ENCODE results near the gene RPTOR.
A peak's percentile ranks its signal among the peaks of the same experiment; 100 is the strongest.

Gene RPTOR

GRCh38 chr17:80848449-80849102 is 303.9 kb downstream of the RPTOR start:
- DNase-seq (ENCODE audit: low spot score), result no peak

GRCh38 chr17:80849119-80849518 is 304.5 kb downstream of the RPTOR start:
- DNase-seq (ENCODE audit: low spot score), result no peak

- no peak for DNase-seq (ENCODE audit: low spot score)
Observed at GRCh38 chr17:80850109-80850508, 305.5 kb downstream of the RPTOR start.

DNA sequence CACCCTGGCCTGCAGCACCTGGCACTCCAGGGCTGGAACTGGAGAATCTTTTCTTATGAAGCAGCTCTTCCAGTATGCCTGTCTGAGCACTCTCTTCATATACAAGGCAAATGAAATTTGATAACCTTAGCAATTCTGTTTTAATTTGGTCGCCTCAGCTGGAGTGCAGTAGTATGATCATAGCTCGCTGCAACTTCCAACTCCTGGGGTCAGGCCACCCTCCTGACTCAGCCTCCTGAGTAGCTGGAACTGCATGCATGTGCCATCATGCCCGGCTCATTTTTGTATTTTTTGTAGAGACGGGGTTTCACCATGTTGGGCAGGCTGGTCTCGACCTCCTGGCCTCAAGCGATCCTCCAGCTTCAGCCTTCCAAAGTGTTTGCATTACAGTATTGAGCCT is 306.2 kb downstream of the RPTOR start:
- no peak for DNase-seq (ENCODE audit: low spot score)

DNA sequence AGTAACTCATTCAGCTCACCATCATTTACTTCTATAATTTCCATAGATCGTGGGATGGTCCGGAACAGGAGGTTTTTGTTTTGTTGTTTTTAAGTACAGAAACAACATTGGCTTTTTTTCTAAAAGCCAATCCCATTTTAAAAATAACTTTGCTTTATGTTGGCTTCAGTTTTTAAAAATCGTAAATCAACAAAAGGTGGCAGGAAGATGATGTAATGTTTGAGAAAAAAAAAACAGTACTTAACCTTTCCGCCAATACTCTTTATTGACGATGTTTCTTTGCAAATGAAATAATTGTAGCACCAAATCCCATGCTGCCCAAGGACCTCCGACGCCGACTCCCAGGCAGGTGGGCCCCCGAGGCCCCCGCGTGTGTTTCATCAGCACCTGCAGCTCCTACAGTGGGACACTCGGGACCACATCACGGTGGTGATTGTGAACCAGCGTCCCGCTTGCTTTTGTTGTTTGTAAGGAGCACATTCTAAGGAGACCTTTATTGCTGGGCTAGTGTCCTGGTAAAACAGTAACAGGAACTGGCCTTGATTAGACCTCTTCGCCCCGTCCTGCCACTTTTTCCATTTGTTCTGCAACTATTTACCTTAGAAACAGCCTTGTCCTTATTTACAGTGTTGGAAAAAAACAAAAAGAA is 306.8 kb downstream of the RPTOR start:
- DNase-seq (ENCODE audit: low spot score), result no peak

DNA sequence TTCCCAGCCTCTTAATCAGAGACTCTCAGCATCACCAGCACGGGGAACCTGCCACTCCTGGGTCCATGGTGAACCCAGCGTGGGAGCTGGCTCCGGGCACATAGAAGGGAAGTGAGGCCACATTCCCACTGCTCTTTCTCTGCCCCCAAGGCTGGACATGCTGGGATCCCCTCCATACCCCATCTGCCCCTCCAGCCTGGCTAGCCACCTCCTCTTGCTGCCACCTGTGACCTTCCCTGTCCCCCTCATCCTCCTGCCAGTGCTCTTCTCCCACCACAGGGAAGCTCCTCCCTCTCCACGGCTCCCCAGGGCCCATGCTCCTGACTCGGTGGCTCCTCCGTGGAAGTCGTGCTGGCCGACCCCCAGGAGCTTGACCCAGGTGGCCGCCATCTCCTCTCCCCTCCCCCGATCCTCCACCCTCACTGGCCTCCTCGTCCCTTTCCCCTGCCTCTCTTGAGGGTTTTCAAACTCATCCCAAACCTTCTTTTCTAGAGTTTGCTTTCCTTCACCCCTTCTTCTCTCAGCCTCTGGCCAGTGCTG is 307.9 kb downstream of the RPTOR start:
- DNase-seq (ENCODE audit: low spot score), result no peak

DNA sequence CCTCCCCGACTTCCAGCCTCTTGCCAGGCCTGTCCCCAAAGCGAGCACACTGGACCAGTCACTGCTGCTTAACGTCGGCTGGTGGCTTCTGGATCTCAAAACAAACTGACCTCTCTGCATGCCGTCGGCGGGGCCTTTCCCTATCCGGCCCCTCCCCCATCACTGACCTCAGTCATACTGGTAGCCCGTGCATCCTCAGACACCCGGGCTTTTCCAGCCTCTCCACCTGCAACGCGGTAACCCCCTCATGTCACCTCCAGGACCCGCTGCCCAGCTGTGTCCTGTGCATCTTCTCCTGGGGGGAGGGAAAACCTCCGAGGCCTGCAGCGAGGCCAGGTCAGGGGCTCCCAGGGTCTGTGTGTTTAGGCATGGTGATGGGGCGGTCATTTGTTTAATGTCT is 308.4 kb downstream of the RPTOR start:
- DNase-seq (ENCODE audit: low spot score), result no peak

DNA sequence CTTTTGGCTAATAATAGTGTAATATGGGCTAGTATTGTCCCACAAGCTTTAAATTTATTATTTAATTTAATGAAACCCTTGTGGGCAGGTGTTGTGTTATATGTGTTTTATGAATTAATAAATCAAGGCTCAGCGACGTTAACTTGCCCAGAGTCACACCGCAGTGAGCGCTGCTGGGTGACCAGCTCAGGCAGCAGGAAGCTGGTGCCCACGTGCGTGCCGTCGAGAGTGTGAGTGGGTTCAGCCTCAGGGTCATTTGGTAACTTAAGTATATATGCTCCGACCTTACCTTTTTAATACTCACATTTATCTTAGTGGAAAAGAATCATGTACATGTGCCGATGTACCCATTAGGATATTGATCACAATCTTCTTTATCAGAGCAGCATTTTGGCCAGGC is 309.6 kb downstream of the RPTOR start:
- DNase-seq (ENCODE audit: low spot score), result no peak

GRCh38 chr17:80855196-80855947 is 310.7 kb downstream of the RPTOR start:
- no peak for DNase-seq (ENCODE audit: low spot score)

DNA sequence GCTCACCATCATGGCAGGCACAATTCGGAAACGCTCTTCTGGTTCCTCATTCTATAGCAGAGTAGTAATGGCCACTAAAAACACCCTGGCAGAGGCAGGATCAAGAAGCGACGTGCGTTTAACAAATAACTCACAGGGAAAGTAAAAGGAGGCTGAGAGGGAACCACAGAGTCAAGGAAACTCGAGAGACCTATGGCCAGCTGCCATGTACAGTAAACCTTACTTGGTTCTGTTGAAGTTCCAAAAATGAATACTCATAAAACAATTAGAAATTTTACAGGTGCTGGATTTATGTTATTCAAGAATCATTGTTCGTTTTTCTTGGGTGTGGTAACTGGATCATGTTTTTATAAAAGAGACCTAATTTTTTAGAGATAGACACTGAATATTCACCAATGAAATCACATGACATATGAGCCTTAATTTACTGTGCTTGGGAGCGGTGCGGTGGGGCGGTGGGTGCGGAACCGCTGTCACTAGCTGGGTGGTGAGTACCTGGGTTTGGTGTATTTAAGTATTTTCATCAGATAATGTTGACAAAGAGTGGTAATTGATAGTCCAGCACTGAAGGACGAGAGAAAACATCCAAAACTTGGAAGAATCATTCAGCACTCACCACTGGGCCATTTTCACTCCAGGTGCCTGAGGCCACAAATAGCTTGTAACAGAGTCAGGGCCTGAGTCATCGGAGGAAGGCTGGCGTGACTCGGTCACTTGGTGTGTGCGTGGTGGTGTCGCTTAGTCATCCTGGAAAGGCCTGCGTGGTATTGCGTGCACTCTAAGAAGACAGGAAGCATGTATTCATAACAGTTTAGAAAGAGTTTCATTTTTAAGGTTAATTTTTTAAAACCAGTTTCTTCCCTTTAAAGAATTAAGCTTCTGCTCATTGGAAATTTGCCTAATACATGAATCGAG is 311.6 kb downstream of the RPTOR start:
- peak; percentile 98 for DNase-seq (ENCODE audit: low spot score)

DNA sequence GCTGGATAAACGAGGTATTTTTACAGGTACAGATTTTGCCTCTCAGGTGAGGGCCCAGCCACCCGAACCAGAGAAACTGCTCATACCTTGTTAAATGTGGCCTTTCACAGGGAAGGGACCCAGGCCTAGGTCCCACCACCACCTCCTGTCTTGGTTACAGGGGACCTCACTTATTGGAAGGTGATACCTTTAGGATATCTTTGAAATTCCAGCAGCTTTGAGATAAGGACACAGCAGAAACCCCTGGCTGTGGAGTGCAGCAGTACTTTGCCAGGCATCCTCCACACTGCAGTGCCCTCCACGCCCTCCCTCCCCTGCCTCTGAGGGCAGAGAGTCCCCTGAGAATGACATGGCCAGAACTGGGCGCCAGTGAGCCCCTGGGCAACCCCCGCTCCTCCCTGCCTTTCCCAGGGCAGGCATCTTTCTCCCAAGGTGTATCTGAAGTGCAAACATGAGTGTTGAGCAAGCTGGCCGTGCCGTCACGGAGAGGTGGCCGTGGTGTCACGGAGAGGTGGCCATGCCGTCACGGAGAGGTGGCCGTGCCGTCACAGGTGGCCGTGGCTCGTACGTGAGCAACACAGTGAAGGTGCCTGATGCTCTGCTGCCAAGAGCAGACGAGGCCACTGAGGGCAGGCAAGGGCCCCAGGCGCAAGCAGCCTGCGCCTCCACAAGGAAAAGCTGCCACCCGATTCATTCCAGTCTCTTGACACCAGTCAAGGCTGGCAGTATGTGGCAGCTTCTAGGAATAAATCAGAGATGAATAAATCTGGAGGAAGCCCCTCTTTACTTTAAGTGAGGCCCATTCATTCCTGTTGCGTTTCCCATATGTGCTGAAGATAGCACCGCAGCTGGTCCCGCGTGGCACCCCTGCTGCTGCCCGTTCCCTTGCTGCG is 312.5 kb downstream of the RPTOR start:
- DNase-seq (ENCODE audit: low spot score), result no peak

- DNase-seq (ENCODE audit: low spot score), result no peak
Observed at GRCh38 chr17:80857756-80858171, 313.1 kb downstream of the RPTOR start.

DNA sequence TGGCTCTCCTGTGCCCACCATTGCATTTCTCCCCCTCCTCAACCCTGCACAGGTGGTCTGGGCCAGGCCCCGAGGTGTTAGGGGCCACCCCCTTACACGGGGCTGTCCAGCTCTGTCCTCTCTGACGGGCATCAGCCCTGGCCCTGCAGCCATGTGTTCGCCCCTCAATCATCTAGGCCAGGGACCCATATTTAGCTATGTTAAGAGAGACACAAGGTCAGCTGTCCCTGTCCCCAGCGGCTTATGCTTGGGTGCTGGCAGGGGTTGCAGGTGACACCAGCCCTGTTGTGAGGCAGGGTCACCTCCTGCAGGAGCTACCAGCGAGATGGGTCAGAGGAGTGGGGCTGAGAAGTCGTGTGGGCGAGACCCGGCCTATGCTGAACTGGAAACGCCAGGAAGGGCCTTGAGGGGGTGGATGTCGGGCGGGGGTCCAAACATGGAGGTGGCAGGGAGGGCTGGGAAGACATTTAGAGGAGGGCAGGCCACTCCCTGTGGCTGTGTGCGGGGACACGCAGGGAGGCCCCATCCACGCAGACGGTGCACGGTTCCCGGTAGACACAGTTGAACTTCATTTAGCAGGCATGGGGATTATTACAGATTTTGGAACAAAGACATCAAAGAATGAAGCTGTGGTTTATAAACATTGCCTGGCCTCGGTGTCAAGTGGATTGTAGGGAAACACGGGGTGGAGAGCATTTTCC is 313.8 kb downstream of the RPTOR start:
- DNase-seq (ENCODE audit: low spot score), result no peak

GRCh38 chr17:80859002-80859941 is 314.6 kb downstream of the RPTOR start:
- peak; percentile 78 for DNase-seq (ENCODE audit: low spot score)

DNA sequence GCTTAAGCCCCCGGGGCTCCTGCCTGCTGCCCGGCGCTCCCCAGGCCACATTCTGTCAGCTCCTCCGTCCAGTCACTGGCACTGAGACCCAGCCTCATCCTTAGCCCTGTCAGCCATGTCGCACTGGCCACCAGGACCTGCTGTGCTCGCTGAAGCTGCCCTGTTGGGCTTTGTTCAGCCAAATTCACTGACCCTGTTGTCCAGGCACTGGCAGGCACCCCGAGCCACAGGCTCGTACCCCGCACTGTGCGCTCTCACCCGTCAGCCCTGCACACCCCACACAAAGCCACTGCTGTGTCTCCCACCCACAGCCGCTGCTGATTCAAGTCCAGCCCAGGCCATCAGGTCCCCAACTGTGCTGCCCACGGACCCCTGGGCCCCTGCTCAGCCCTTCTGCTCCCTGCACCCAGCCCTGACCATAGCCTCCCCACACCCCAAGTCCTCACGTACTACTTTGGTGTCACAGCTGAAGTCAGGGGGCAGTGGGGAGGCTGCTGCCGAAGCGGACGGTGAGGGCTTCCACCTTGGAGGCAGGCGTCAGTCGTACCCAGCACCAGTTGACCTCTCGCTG is 315.5 kb downstream of the RPTOR start:
- DNase-seq (ENCODE audit: low spot score), result no peak

DNA sequence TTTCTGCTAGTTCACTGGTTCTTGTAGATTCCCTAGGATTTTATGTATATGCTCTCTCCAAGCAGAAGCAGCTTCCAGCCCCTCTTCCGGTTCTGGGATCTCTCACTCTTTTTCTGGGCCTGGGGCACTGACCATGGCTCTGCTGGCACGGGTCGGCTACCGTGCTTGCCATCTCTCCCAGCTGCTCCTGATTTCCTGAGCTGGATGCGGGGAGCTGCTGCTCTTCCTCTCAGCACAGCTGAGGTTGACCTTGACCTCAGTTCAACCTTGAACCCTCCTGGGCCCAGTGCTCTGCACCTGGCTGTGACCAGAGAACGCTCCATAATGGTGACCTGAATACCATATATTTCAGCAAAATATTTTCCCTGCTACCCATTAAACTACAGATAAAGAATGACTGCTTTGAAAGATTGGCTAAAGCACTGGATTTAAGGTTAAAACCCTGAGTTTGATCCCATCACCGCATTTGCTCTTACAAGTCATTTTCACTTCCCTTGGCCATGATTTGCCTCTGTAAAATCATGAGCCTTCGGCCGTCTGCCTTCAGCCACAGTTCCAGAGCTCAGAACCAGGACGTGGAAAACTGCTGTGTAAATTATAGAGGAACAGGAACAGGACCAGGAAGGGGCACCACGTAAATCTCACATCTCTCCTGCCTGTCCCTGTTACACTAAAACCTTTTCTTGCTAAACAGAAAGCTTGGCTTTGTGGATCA is 316.2 kb downstream of the RPTOR start:
- no peak for DNase-seq (ENCODE audit: low spot score)

GRCh38 chr17:80861418-80861815 is 316.8 kb downstream of the RPTOR start:
- DNase-seq (ENCODE audit: low spot score), result no peak

DNA sequence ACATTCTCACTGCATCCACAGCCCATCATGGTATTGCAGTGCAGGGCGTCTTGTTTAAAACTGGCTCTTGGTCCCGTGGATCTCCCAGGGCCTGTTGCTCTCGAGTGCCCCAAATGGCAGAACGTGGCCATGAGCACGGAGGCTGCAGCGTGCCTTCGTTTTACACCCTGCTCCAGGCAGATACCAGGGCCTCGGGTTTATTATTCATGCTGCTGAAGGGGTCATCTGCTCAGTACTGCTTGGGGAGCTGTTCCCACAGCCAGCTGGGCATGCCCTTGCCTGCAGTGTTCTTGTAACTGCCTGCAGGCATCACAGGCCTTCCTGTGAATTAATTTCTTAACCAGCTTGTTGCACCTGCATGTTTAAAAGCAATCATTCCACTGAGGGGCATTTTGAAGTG is 317.3 kb downstream of the RPTOR start:
- DNase-seq (ENCODE audit: low spot score), result peak; percentile 66

All from hepatic stellate cell (primary cell).